Astrocyte (in vitro differentiated cells and primary cell): ENCODE results near the gene NOS1AP. TPM values are rescaled to one million over a fixed set of nuclear protein-coding genes. Genes with fewer than 3 reads are reported as not detected.

Experiments
- DNase-seq: peaks from one replicate; pipeline ENCODE4 v3.0.0-alpha.2; 2010; ENCODE audit warnings: low read depth
- FAIRE-seq: peaks from 2 replicates; lab custom pipeline; 2011; peaks lifted over from hg19 to GRCh38; lab: Jason Lieb, UNC
- H2AFZ ChIP-seq: 2 replicates; pipeline ENCODE4 v1.6.0; 2012; ENCODE audit warnings: low read depth, low read length, inconsistent platforms
- H3K27ac ChIP-seq: 2 replicates; pipeline ENCODE4 v1.5.1; 2011; ENCODE audit warnings: low read depth, low read length, inconsistent platforms
- H3K27me3 ChIP-seq: 2 replicates; pipeline ENCODE4 v1.6.0; 2011; ENCODE audit warnings: low read length, inconsistent platforms; ENCODE audit not compliant: insufficient read depth
- H3K36me3 ChIP-seq: 2 replicates; pipeline ENCODE4 v1.5.1; 2011; ENCODE audit warnings: low read length, inconsistent platforms; ENCODE audit not compliant: insufficient read depth
- H3K4me1 ChIP-seq: 2 replicates; pipeline ENCODE4 v1.5.1; 2011; ENCODE audit warnings: low read length, inconsistent platforms; ENCODE audit not compliant: insufficient read depth
- H3K4me2 ChIP-seq: 2 replicates; pipeline ENCODE4 v1.6.0; 2012; ENCODE audit warnings: low read length, inconsistent platforms
- H3K4me3 ChIP-seq: 2 replicates; pipeline ENCODE4 v1.5.1; 2011; ENCODE audit warnings: low read depth, mild to moderate bottlenecking, low read length, inconsistent platforms; ENCODE audit not compliant: insufficient read depth
- H3K79me2 ChIP-seq: 2 replicates; pipeline ENCODE4 v1.6.0; 2012; ENCODE audit warnings: mild to moderate bottlenecking, low read length, inconsistent platforms; ENCODE audit not compliant: insufficient read depth
- H3K9ac ChIP-seq: 2 replicates; pipeline ENCODE4 v1.6.0; 2012; ENCODE audit warnings: mild to moderate bottlenecking, low read length, inconsistent platforms
- H3K9me3 ChIP-seq: 2 replicates; pipeline ENCODE4 v1.5.1; 2012; ENCODE audit warnings: low read depth, mild to moderate bottlenecking, low read length, inconsistent platforms; ENCODE audit not compliant: insufficient read depth
- H4K20me1 ChIP-seq: 2 replicates; pipeline ENCODE4 v1.6.0; 2012; ENCODE audit warnings: low read length, inconsistent platforms; ENCODE audit not compliant: insufficient read depth
- H3K27ac Mint-ChIP-seq: one replicate; pipeline ENCODE4 v1.8.0; 2021; ENCODE audit warnings: mild to moderate bottlenecking, mixed read lengths; ENCODE audit not compliant: unreplicated experiment
- H3K27me3 Mint-ChIP-seq: one replicate; pipeline ENCODE4 v1.8.0; 2021; ENCODE audit warnings: low read depth, mixed read lengths; ENCODE audit not compliant: unreplicated experiment
- H3K36me3 Mint-ChIP-seq: one replicate; pipeline ENCODE4 v1.8.0; 2021; ENCODE audit warnings: low read depth, mixed read lengths; ENCODE audit not compliant: unreplicated experiment
- H3K4me1 Mint-ChIP-seq: one replicate; pipeline ENCODE4 v1.8.0; 2021; ENCODE audit warnings: low read depth, mixed read lengths; ENCODE audit not compliant: unreplicated experiment
- H3K4me3 Mint-ChIP-seq: one replicate; pipeline ENCODE4 v1.8.0; 2021; ENCODE audit warnings: mild to moderate bottlenecking, moderate library complexity, mixed read lengths; ENCODE audit not compliant: unreplicated experiment
- H3K9me3 Mint-ChIP-seq: one replicate; pipeline ENCODE4 v1.8.0; 2021; ENCODE audit warnings: mild to moderate bottlenecking, mixed read lengths; ENCODE audit not compliant: unreplicated experiment
- CTCF ChIP-seq: IDR thresholded peaks from 2 replicates; pipeline ENCODE4 v1.5.1; 2011; ENCODE audit warnings: low read depth, mild to moderate bottlenecking, inconsistent platforms, low read length, moderate library complexity; ENCODE audit not compliant: insufficient read depth
- EZH2 ChIP-seq: IDR thresholded peaks from 2 replicates; pipeline ENCODE4 v1.6.1; 2012; ENCODE audit warnings: mild to moderate bottlenecking, low read length, inconsistent platforms; ENCODE audit not compliant: insufficient read depth
- total RNA-seq: library from RNA; stranded (reverse); gene quantifications from 2 replicates; pipeline ENCODE4 v1.2.1, GENCODE V29; 2021

Gene NOS1AP
- total RNA-seq, 1 donor from 2014 or later: 1.2 TPM

- no peaks in the 10 kb centered on the region for H3K79me2 ChIP-seq
- TF ChIP-seq CTCF: no peak
- no peak for TF ChIP-seq EZH2
- H3K4me2 ChIP-seq: no peak overlapping the region
- H3K9me3 Mint-ChIP-seq: peaks cover 2% of the 10 kb centered on the region
- FAIRE-seq (no peak), DNase-seq (no peak)
- H3K9me3 ChIP-seq: no peaks in the 10 kb centered on the region
- no peak overlapping the region for H3K27ac Mint-ChIP-seq
- H3K4me3 ChIP-seq: no peak overlapping the region
- H3K9ac ChIP-seq: no peak overlapping the region
- H3K4me3 Mint-ChIP-seq: no peak overlapping the region
- peaks cover 8% of the 10 kb centered on the region for H3K4me1 ChIP-seq
- H3K27me3 Mint-ChIP-seq: peaks cover 34% of the 10 kb centered on the region
- H2AFZ ChIP-seq: no peak overlapping the region
- no peaks in the 10 kb centered on the region for H4K20me1 ChIP-seq
- no peaks in the 10 kb centered on the region for H3K27me3 ChIP-seq
- peaks cover 17% of the 10 kb centered on the region for H3K4me1 Mint-ChIP-seq
- H3K27ac ChIP-seq: no peak overlapping the region
- H3K36me3 ChIP-seq: no peaks in the 10 kb centered on the region
- peaks cover 7% of the 10 kb centered on the region for H3K36me3 Mint-ChIP-seq
These were observed 44.0 kb upstream of the NOS1AP start for GRCh38 chr1:162025541-162025940.

GRCh38 chr1:162026881-162027280, 42.6 kb upstream of the NOS1AP start:
- H3K4me3 Mint-ChIP-seq: no peak overlapping the region
- no peak for DNase-seq
- H3K27me3 ChIP-seq: no peaks in the 10 kb centered on the region
- H2AFZ ChIP-seq: no peak overlapping the region
- H3K4me1 Mint-ChIP-seq: peaks cover 12% of the 10 kb centered on the region
- H3K27ac ChIP-seq: no peak overlapping the region
- peaks cover 8% of the 10 kb centered on the region for H3K4me1 ChIP-seq
- no peak overlapping the region for H3K4me3 ChIP-seq
- no peak overlapping the region for H3K9ac ChIP-seq
- TF ChIP-seq EZH2: no peak
- TF ChIP-seq CTCF: no peak
- no peaks in the 10 kb centered on the region for H3K9me3 ChIP-seq
- H3K36me3 ChIP-seq: no peaks in the 10 kb centered on the region
- peaks cover 7% of the 10 kb centered on the region for H3K36me3 Mint-ChIP-seq
- H3K27ac Mint-ChIP-seq: no peak overlapping the region
- FAIRE-seq: no peak
- peaks cover 32% of the 10 kb centered on the region for H3K27me3 Mint-ChIP-seq
- H4K20me1 ChIP-seq: no peaks in the 10 kb centered on the region
- H3K79me2 ChIP-seq: no peaks in the 10 kb centered on the region
- H3K9me3 Mint-ChIP-seq: peaks cover 5% of the 10 kb centered on the region
- H3K4me2 ChIP-seq: no peak overlapping the region

- Histone ChIP-seq H4K20me1 (no peaks in the 10 kb centered on the region), H3K9ac (no peak overlapping the region), H3K27me3 (no peaks in the 10 kb centered on the region), H3K27ac (no peak overlapping the region), H3K9me3 (no peaks in the 10 kb centered on the region), H3K36me3 (no peaks in the 10 kb centered on the region), H3K4me3 (no peak overlapping the region), H3K79me2 (no peaks in the 10 kb centered on the region), H2AFZ (no peak overlapping the region), H3K4me1 (peaks cover 4% of the 10 kb centered on the region), H3K4me2 (no peak overlapping the region)
- Mint-ChIP-seq H3K27me3 (peaks cover 45% of the 10 kb centered on the region), H3K4me3 (no peak overlapping the region), H3K4me1 (peaks cover 8% of the 10 kb centered on the region), H3K27ac (no peak overlapping the region), H3K9me3 (peaks cover 5% of the 10 kb centered on the region), H3K36me3 (peaks cover 7% of the 10 kb centered on the region)
- FAIRE-seq (no peak), DNase-seq (no peak)
- TF ChIP-seq CTCF: no peak
- TF ChIP-seq EZH2: no peak
These were observed 40.8 kb upstream of the NOS1AP start for GRCh38 chr1:162028726-162029125.
